ENCODE results near the gene SEZ6.

SEZ6 gene

GRCh38 chr17:28970879-28971278, 35.0 kb downstream of the SEZ6 start:
- H3K36me3 ChIP-seq (replicated peaks; ENCODE audit: low read depth, low read length): no peaks in the 10 kb centered on the region
- H3K9ac ChIP-seq (ENCODE audit: low read length): no peak overlapping the region
- no peaks in the 10 kb centered on the region for H3K27me3 ChIP-seq (ENCODE audit: low read depth, low read length)
- no peak overlapping the region for H3K27ac ChIP-seq (ENCODE audit: low read length)
- H3K9me3 ChIP-seq (ENCODE audit: insufficient read depth, low read length): no peaks in the 10 kb centered on the region
- no peak overlapping the region for H2AFZ ChIP-seq (ENCODE audit: low read depth, low read length)
- no peak overlapping the region for H3K4me2 ChIP-seq (ENCODE audit: low read length)
- peaks cover 10% of the 10 kb centered on the region for H3K4me1 ChIP-seq (ENCODE audit: low read length)
- TF ChIP-seq CTCF (IDR thresholded peaks at IDR 0.05; ENCODE audit: low read depth, low read length): no peak
- TF ChIP-seq EZH2phosphoT487 (IDR thresholded peaks at IDR 0.05; ENCODE audit: low read depth): no peak
- H3K4me3 ChIP-seq (ENCODE audit: low read length): no peak overlapping the region
- no peaks in the 10 kb centered on the region for H3K79me2 ChIP-seq (ENCODE audit: low read length)
- no peaks in the 10 kb centered on the region for H4K20me1 ChIP-seq (ENCODE audit: insufficient read depth, low read length)

- TF ChIP-seq EZH2phosphoT487 (IDR thresholded peaks at IDR 0.05; ENCODE audit: low read depth) (no peak), CTCF (IDR thresholded peaks at IDR 0.05; ENCODE audit: low read depth, low read length) (no peak)
- H4K20me1 ChIP-seq (ENCODE audit: insufficient read depth, low read length): no peaks in the 10 kb centered on the region
- no peaks in the 10 kb centered on the region for H3K9me3 ChIP-seq (ENCODE audit: insufficient read depth, low read length)
- no peak overlapping the region for H3K4me3 ChIP-seq (ENCODE audit: low read length)
- H3K9ac ChIP-seq (ENCODE audit: low read length): no peak overlapping the region
- H3K36me3 ChIP-seq (replicated peaks; ENCODE audit: low read depth, low read length): no peaks in the 10 kb centered on the region
- peaks cover 10% of the 10 kb centered on the region for H3K4me1 ChIP-seq (ENCODE audit: low read length)
- H3K4me2 ChIP-seq (ENCODE audit: low read length): no peak overlapping the region
- no peak overlapping the region for H2AFZ ChIP-seq (ENCODE audit: low read depth, low read length)
- H3K27me3 ChIP-seq (ENCODE audit: low read depth, low read length): no peaks in the 10 kb centered on the region
- no peaks in the 10 kb centered on the region for H3K79me2 ChIP-seq (ENCODE audit: low read length)
- no peak overlapping the region for H3K27ac ChIP-seq (ENCODE audit: low read length)
These were observed 36.0 kb downstream of the SEZ6 start for GRCh38 chr17:28969706-28970393.

- H3K4me2 ChIP-seq (ENCODE audit: low read length): no peak overlapping the region
- H3K9ac ChIP-seq (ENCODE audit: low read length): no peak overlapping the region
- H3K36me3 ChIP-seq (replicated peaks; ENCODE audit: low read depth, low read length): no peaks in the 10 kb centered on the region
- H3K4me1 ChIP-seq (ENCODE audit: low read length): peaks cover 10% of the 10 kb centered on the region
- no peak overlapping the region for H3K27ac ChIP-seq (ENCODE audit: low read length)
- no peak overlapping the region for H2AFZ ChIP-seq (ENCODE audit: low read depth, low read length)
- no peaks in the 10 kb centered on the region for H4K20me1 ChIP-seq (ENCODE audit: insufficient read depth, low read length)
- H3K79me2 ChIP-seq (ENCODE audit: low read length): no peaks in the 10 kb centered on the region
- TF ChIP-seq EZH2phosphoT487 (IDR thresholded peaks at IDR 0.05; ENCODE audit: low read depth): no peak
- no peak for TF ChIP-seq CTCF (IDR thresholded peaks at IDR 0.05; ENCODE audit: low read depth, low read length)
- H3K9me3 ChIP-seq (ENCODE audit: insufficient read depth, low read length): no peaks in the 10 kb centered on the region
- H3K27me3 ChIP-seq (ENCODE audit: low read depth, low read length): peaks cover 7% of the 10 kb centered on the region
- no peak overlapping the region for H3K4me3 ChIP-seq (ENCODE audit: low read length)
These were observed 36.9 kb downstream of the SEZ6 start for GRCh38 chr17:28968914-28969295.

- Histone ChIP-seq H3K9ac (ENCODE audit: low read length) (no peak overlapping the region), H3K36me3 (replicated peaks; ENCODE audit: low read depth, low read length) (no peaks in the 10 kb centered on the region), H3K27me3 (ENCODE audit: low read depth, low read length) (peaks cover 12% of the 10 kb centered on the region), H3K4me2 (ENCODE audit: low read length) (no peak overlapping the region), H3K79me2 (ENCODE audit: low read length) (no peaks in the 10 kb centered on the region), H4K20me1 (ENCODE audit: insufficient read depth, low read length) (no peaks in the 10 kb centered on the region), H3K27ac (ENCODE audit: low read length) (no peak overlapping the region), H3K4me3 (ENCODE audit: low read length) (no peak overlapping the region), H2AFZ (ENCODE audit: low read depth, low read length) (no peak overlapping the region), H3K9me3 (ENCODE audit: insufficient read depth, low read length) (no peaks in the 10 kb centered on the region), H3K4me1 (ENCODE audit: low read length) (peaks cover 10% of the 10 kb centered on the region)
- TF ChIP-seq EZH2phosphoT487 (IDR thresholded peaks at IDR 0.05; ENCODE audit: low read depth) (no peak), CTCF (IDR thresholded peaks at IDR 0.05; ENCODE audit: low read depth, low read length) (no peak)
These were observed 37.5 kb downstream of the SEZ6 start for GRCh38 chr17:28968231-28968913.

All from OCI-LY3 (cell line).